GM23338 (cell line): ENCODE measurements around the gene POLA1.

ENCODE experiments used
- CREB1 ChIP-seq: fragments of 250-450 bp; sonication (Bioruptor Pico); IDR thresholded peaks from 2 replicates; pipeline ENCODE4 v1.5.0; 2020; ENCODE audit warnings: low read depth, mild to moderate bottlenecking, moderate library complexity
- EZH2 ChIP-seq: fragments of 200-600 bp; sonication (generic); IDR thresholded peaks from one replicate; pipeline ENCODE4 v1.8.0; 2017; ENCODE audit warnings: antibody characterized with exemption, mild to moderate bottlenecking, low read depth; ENCODE audit not compliant: unreplicated experiment
- EZH2phosphoT487 ChIP-seq: fragments of 200-600 bp; sonication (generic); IDR thresholded peaks from one replicate; pipeline ENCODE4 v1.8.1; 2018; ENCODE audit warnings: antibody characterized with exemption; ENCODE audit not compliant: unreplicated experiment
- NANOG ChIP-seq: IDR thresholded peaks from 2 replicates; pipeline ENCODE4 v1.6.1; 2016; ENCODE audit warnings: antibody characterized with exemption, borderline replicate concordance
- POLR2AphosphoS5 ChIP-seq: IDR thresholded peaks from 2 replicates; pipeline ENCODE4 v1.6.1; 2016; ENCODE audit warnings: antibody characterized with exemption, low read depth
- STAT1 ChIP-seq: IDR thresholded peaks from one replicate; pipeline ENCODE4 v1.6.1; 2016; ENCODE audit warnings: antibody characterized with exemption; ENCODE audit not compliant: unreplicated experiment
- ZNF114 ChIP-seq: fragments of 250-450 bp; sonication (Bioruptor Pico); IDR thresholded peaks from 2 replicates; pipeline ENCODE4 v1.5.0; 2020; ENCODE audit warnings: mild to moderate bottlenecking, moderate library complexity
- TF ChIP-seq, protein P1 (sequence below), 2 experiments: fragments of 200-600 bp in 1 of 2; sonication (generic) in 1 of 2; conservative IDR thresholded peaks; 2 replicates each; pipeline versions ENCODE4 v1.5.1 to v1.6.1; 2016 to 2017; ENCODE audit warnings: antibody characterized with exemption in 2 of 2, low read depth in 2 of 2, mild to moderate bottlenecking in 2 of 2, moderate library complexity in 1 of 2
- TF ChIP-seq, protein P2 (sequence below): IDR thresholded peaks from 2 replicates; pipeline ENCODE4 v1.6.1; 2016; ENCODE audit warnings: antibody characterized with exemption
- TF ChIP-seq, protein P3 (sequence below): IDR thresholded peaks from one replicate; pipeline ENCODE4 v1.6.1; 2018; ENCODE audit warnings: antibody characterized with exemption; ENCODE audit not compliant: unreplicated experiment

DNA sequence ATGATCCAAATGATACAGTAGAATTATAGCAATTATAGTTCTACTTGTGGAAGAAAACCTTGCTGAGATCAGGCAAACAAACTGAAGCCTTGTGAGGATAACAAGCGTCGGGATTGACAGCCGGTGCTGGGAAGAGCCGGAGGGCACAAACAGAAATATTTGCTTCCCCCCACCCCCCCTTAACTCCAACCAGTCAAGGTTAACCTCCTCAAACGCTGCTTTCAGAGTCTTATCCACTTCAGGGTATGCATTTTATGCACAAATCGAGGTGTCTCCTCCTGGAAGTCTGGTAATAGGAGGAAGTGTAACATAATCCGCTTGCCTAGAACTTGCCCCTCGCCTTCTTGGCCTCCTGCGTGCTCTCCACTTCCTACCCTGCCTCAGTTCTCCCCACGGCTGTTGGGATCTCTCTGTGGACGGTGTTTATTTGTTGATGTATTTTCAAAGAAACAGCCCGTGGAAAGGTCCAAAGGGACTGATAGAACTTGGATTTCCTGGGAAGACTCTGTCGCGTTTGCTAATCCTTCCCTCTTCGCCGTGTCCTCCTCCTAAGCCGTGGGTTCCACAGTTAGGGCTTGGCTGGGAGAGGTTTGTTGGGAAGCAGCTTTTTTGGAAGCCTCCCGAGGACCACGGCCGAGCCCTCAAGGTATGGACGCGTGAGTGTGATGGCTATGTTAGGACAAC, 326.1 kb downstream of the POLA1 start:
- TF ChIP-seq, protein P1, sequence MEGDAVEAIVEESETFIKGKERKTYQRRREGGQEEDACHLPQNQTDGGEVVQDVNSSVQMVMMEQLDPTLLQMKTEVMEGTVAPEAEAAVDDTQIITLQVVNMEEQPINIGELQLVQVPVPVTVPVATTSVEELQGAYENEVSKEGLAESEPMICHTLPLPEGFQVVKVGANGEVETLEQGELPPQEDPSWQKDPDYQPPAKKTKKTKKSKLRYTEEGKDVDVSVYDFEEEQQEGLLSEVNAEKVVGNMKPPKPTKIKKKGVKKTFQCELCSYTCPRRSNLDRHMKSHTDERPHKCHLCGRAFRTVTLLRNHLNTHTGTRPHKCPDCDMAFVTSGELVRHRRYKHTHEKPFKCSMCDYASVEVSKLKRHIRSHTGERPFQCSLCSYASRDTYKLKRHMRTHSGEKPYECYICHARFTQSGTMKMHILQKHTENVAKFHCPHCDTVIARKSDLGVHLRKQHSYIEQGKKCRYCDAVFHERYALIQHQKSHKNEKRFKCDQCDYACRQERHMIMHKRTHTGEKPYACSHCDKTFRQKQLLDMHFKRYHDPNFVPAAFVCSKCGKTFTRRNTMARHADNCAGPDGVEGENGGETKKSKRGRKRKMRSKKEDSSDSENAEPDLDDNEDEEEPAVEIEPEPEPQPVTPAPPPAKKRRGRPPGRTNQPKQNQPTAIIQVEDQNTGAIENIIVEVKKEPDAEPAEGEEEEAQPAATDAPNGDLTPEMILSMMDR (conservative IDR thresholded peaks at IDR 0.05; ENCODE audit: low read depth in 2 of 2): no peak
- TF ChIP-seq, protein P2, sequence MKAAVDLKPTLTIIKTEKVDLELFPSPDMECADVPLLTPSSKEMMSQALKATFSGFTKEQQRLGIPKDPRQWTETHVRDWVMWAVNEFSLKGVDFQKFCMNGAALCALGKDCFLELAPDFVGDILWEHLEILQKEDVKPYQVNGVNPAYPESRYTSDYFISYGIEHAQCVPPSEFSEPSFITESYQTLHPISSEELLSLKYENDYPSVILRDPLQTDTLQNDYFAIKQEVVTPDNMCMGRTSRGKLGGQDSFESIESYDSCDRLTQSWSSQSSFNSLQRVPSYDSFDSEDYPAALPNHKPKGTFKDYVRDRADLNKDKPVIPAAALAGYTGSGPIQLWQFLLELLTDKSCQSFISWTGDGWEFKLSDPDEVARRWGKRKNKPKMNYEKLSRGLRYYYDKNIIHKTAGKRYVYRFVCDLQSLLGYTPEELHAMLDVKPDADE: no peak
- TF ChIP-seq, protein P3, sequence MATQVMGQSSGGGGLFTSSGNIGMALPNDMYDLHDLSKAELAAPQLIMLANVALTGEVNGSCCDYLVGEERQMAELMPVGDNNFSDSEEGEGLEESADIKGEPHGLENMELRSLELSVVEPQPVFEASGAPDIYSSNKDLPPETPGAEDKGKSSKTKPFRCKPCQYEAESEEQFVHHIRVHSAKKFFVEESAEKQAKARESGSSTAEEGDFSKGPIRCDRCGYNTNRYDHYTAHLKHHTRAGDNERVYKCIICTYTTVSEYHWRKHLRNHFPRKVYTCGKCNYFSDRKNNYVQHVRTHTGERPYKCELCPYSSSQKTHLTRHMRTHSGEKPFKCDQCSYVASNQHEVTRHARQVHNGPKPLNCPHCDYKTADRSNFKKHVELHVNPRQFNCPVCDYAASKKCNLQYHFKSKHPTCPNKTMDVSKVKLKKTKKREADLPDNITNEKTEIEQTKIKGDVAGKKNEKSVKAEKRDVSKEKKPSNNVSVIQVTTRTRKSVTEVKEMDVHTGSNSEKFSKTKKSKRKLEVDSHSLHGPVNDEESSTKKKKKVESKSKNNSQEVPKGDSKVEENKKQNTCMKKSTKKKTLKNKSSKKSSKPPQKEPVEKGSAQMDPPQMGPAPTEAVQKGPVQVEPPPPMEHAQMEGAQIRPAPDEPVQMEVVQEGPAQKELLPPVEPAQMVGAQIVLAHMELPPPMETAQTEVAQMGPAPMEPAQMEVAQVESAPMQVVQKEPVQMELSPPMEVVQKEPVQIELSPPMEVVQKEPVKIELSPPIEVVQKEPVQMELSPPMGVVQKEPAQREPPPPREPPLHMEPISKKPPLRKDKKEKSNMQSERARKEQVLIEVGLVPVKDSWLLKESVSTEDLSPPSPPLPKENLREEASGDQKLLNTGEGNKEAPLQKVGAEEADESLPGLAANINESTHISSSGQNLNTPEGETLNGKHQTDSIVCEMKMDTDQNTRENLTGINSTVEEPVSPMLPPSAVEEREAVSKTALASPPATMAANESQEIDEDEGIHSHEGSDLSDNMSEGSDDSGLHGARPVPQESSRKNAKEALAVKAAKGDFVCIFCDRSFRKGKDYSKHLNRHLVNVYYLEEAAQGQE: no peak
- TF ChIP-seq ZNF114 (CRISPR knock-in tag): no peak
- no peak for TF ChIP-seq EZH2phosphoT487
- no peak for TF ChIP-seq NANOG
- TF ChIP-seq EZH2: no peak
- no peak for TF ChIP-seq STAT1
- TF ChIP-seq POLR2AphosphoS5: no peak
- no peak for TF ChIP-seq CREB1 (CRISPR knock-in tag)
